Right atrium auricular region (tissue), 2 donors: Measurements from ENCODE around the gene OR52E5. TPM values are rescaled to one million over a fixed set of nuclear protein-coding genes. Genes with fewer than 3 reads are reported as not detected.

Experiments used
- DNase-seq: peaks from one replicate; pipeline ENCODE4 v3.0.0-alpha.2; 2019; ENCODE audit warnings: low spot score
- H3K27ac ChIP-seq, 2 donors: fragments of 200-600 bp; sonication (generic); 1 replicate in 1 of 2; 2 replicates in 1 of 2; pipeline ENCODE4 v1.5.1; 2016 to 2019
- H3K27me3 ChIP-seq, 2 donors: fragments of 200-600 bp; sonication (generic); one replicate each; pipeline versions ENCODE4 v1.5.1 to v1.6.0; 2017 to 2019
- H3K36me3 ChIP-seq: fragments of 200-600 bp; sonication (generic); one replicate; pipeline ENCODE4 v1.5.1; 2016
- H3K4me1 ChIP-seq, 2 donors: fragments of 200-600 bp; sonication (generic); one replicate each; pipeline versions ENCODE4 v1.5.1 to v1.6.0; 2017 to 2019
- H3K4me3 ChIP-seq, 2 donors: fragments of 200-600 bp; sonication (generic); 1 replicate in 1 of 2; 2 replicates in 1 of 2; pipeline ENCODE4 v1.5.1; 2017 to 2019; ENCODE audit warnings: mild to moderate bottlenecking in 1 of 2, moderate library complexity in 1 of 2
- H3K9me3 ChIP-seq, 2 donors: fragments of 200-600 bp; sonication (generic); one replicate each; pipeline ENCODE4 v1.5.1; 2019
- total RNA-seq, 2 donors: library from RNA; depleted of rRNA; stranded (reverse); fragments of >200 nt; gene quantifications; one replicate each; pipeline ENCODE4 v1.1.0, GENCODE V29; 2016
- TF ChIP-seq, protein P1 (sequence below), 2 donors: fragments of 200-600 bp; sonication (generic); IDR thresholded peaks; one replicate each; pipeline ENCODE4 v1.5.1; 2019; ENCODE audit warnings: antibody characterized with exemption in 2 of 2

Gene OR52E5
- total RNA-seq, result not detected

DNA sequence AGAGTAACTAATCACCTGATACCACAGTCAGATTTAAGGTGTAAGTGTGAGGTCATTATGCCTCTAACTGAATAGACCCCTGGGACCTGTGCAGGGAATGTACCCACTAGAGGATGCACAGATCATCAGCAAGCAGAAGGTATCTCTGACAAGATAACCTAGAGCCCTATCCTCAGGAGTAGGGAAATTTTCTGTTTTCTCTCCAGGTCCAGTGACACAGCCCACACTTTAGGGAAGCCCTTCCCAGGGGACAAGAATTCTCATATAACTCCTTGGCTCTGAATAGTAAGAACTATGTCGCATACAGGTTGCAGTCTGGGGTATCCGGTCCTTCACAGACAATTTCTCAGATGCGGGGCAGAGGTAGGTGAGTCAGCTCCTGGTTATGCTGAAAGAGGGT is at the start of gene OR52E5:
TSS of gene OR52E5 (plus strand) at position 301 of the 400 bp plus-strand sequence. CDS start 7,569 bp downstream, outside the sequence.
- no peaks in the 10 kb centered on the region for H3K9me3 ChIP-seq
- H3K27ac ChIP-seq, result no peak within 1 kb of the TSS
- H3K36me3 ChIP-seq, result no peaks in the 10 kb centered on the region
- no peaks in the 10 kb centered on the region for H3K4me1 ChIP-seq
- no peak for DNase-seq
- H3K4me3 ChIP-seq, result no peak within 1 kb of the TSS
- H3K27me3 ChIP-seq, result no peaks in the 10 kb centered on the region
- TF ChIP-seq, protein P1, sequence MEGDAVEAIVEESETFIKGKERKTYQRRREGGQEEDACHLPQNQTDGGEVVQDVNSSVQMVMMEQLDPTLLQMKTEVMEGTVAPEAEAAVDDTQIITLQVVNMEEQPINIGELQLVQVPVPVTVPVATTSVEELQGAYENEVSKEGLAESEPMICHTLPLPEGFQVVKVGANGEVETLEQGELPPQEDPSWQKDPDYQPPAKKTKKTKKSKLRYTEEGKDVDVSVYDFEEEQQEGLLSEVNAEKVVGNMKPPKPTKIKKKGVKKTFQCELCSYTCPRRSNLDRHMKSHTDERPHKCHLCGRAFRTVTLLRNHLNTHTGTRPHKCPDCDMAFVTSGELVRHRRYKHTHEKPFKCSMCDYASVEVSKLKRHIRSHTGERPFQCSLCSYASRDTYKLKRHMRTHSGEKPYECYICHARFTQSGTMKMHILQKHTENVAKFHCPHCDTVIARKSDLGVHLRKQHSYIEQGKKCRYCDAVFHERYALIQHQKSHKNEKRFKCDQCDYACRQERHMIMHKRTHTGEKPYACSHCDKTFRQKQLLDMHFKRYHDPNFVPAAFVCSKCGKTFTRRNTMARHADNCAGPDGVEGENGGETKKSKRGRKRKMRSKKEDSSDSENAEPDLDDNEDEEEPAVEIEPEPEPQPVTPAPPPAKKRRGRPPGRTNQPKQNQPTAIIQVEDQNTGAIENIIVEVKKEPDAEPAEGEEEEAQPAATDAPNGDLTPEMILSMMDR (IDR thresholded peaks at IDR 0.05), result no peak

DNA sequence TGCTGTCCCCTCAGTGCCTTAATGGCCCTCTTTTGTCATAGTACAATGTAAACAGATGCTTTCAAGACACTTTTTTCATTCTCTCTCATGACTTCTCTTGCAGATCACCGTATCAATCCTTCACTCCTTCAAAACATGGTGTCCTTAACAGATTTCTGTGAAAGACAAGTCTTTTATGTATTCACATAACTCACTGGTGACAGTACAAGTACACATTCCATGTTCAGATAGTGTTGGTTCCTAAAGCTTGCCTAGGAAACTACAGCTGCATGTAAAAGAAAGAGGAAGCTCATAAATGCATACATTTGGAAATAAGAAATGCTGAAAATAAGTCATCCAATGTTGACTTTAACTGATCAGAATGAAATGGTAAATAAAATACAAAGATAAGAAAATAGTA is 46.3 kb upstream of the OR52E5 start:
- Histone ChIP-seq H3K36me3 (no peaks in the 10 kb centered on the region), H3K27ac (no peak overlapping the region), H3K4me1 (no peaks in the 10 kb centered on the region), H3K9me3 (peaks cover 0 to 2% of the 10 kb centered on the region in 2 donors), H3K27me3 (no peaks in the 10 kb centered on the region), H3K4me3 (no peak overlapping the region)
- TF ChIP-seq, protein P1 (IDR thresholded peaks at IDR 0.05), result no peak
- no peak for DNase-seq

DNA sequence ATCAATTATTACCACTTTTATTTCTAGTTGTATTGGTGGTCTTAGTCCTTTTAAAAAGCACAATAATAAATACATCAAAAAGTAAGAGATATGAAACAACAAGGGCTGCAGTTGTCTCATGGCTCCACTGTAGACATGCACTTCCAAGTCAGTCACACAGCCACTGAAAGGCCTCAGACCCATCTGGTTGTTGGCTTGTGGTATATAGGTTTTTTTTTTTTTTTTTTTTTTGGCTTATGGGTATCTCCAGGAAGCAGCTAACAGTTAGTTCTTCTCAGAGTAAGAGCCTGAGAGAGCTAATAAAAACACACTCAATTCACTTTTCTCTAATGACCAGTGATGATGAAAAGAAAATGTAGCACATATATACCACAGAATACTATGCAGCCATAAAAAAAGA is 45.3 kb upstream of the OR52E5 start:
- TF ChIP-seq, protein P1 (IDR thresholded peaks at IDR 0.05), result no peak
- DNase-seq, result no peak

DNA sequence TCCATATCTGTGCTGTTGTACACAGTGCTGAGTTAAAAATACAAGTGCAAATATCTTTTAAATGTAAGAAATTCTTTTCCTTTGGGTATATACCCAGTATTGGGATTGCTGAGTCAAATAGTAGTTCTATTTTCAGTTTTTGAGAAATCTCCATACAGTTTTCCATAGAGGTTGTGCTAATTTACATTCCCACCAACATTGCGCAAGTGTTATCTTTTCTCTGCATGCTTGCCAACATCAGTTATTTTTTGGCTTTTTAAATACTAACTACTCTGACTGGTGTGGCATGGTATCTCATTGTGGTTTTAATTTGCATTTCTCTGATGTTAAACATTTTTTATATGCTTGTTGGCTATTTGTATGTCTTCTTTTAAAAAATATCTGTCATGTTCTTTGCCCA is 42.0 kb upstream of the OR52E5 start:
- Histone ChIP-seq H3K4me1 (no peaks in the 10 kb centered on the region), H3K27me3 (no peaks in the 10 kb centered on the region), H3K9me3 (peaks cover 0 to 6% of the 10 kb centered on the region in 2 donors), H3K36me3 (no peaks in the 10 kb centered on the region), H3K4me3 (no peak overlapping the region), H3K27ac (no peak overlapping the region)
- no peak for DNase-seq
- TF ChIP-seq, protein P1 (IDR thresholded peaks at IDR 0.05), result no peak

More for the DNA sequence above, 45.3 kb upstream of the OR52E5 start:
- Histone ChIP-seq H3K27me3 (no peaks in the 10 kb centered on the region), H3K9me3 (peaks cover 0 to 6% of the 10 kb centered on the region in 2 donors), H3K4me1 (no peaks in the 10 kb centered on the region), H3K36me3 (no peaks in the 10 kb centered on the region), H3K4me3 (no peak overlapping the region), H3K27ac (no peak overlapping the region)

DNA sequence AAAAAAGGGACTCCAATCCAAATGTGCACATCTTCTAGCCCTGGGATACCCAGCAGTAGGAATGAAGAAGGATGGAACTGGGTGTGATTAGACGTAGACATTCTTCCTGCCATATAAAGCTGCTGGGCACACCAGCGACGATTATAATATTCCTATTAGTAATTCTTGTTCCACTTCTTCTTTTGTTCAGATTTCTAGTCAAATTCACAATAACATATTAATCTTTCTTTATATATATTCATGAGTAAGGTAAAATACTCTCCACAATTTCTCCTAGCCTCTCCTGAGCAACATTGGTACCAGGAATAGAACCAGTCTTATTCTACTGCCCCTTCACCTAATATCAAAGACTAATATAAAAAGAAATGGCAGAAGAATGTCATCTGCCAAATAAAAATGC is 35.4 kb upstream of the OR52E5 start, which contains the start of gene OR52E8:
TSS of gene OR52E8 (minus strand) at position 101 of the 400 bp plus-strand sequence. CDS start at position 101, 0 bp downstream.
- Histone ChIP-seq H3K4me3 (no peak within 1 kb of the TSS), H3K4me1 (no peaks in the 10 kb centered on the region), H3K9me3 (no peaks in the 10 kb centered on the region), H3K27ac (no peak within 1 kb of the TSS), H3K27me3 (no peaks in the 10 kb centered on the region), H3K36me3 (no peaks in the 10 kb centered on the region)
- no peak for DNase-seq
- TF ChIP-seq, protein P1 (IDR thresholded peaks at IDR 0.05), result no peak

DNA sequence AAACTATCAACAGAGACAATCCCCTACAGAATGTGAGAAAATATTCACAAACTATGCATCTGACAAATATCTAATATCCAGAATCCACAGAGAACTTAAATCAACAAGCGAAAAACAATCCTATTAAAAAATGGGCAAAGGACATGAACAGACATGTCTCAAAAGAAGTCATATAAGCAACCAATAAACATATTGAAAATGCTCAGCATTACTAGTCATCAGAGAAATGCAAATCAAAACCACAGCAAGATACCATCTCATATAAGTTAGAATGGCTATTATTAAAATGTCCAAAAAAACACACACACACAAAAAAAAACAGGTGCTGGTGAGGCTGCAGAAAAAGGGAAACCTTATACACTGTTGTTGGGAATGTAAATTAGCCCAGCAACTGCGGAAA is 27.2 kb upstream of the OR52E5 start:
- TF ChIP-seq, protein P1 (IDR thresholded peaks at IDR 0.05), result no peak
- no peaks in the 10 kb centered on the region for H3K4me1 ChIP-seq
- H3K27me3 ChIP-seq, result no peaks in the 10 kb centered on the region
- H3K9me3 ChIP-seq, result no peaks in the 10 kb centered on the region
- H3K4me3 ChIP-seq, result no peak overlapping the region
- H3K27ac ChIP-seq, result no peak overlapping the region
- DNase-seq, result no peak
- H3K36me3 ChIP-seq, result no peaks in the 10 kb centered on the region
